ENCODE results near the gene RAVER2.

The RAVER2 gene

DNA sequence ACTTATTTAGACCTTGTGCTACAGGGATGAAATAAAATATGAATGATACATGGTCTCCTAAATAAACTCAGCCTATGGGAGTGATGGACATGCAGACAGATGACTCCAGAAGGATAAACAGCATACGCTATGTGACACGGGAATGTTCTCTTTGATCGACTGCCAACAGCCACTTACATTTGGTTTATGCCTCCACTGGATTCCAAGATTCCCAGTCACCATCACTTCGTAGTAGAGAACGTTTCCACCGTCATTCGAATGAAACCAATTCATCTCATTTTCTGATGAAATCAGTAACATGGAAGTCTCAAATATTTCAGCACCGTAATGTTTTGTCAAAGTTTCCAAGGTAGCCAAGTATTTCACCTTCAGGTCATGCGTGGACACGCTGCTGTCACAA is 121.8 kb downstream of the RAVER2 start:
- no peak overlapping the region for H3K4me3 ChIP-seq (ENCODE audit: insufficient read length, low read depth)
- H3K27me3 ChIP-seq (ENCODE audit: insufficient read depth, insufficient read length), result no peaks in the 10 kb centered on the region
- no peak overlapping the region for H3K9ac ChIP-seq (ENCODE audit: insufficient read length, low read depth)
- H3K4me1 ChIP-seq (ENCODE audit: insufficient read depth, insufficient read length), result peaks cover 3% of the 10 kb centered on the region
- TF ChIP-seq ZNF274 (IDR thresholded peaks at IDR 0.05; ENCODE audit: low read depth, low read length) (no peak), YY1 (IDR thresholded peaks at IDR 0.05; ENCODE audit: insufficient read depth, insufficient read length) (no peak), SUZ12 (IDR thresholded peaks at IDR 0.05; ENCODE audit: extremely low read depth, insufficient read depth, insufficient read length) (no peak)
- H3K9me3 ChIP-seq (ENCODE audit: insufficient read depth, low read length), result no peaks in the 10 kb centered on the region
- DNase-seq (ENCODE audit: low read depth, low spot score), result no peak
- peaks cover 58% of the 10 kb centered on the region for H3K36me3 ChIP-seq (ENCODE audit: insufficient read depth, insufficient read length, low read length)

DNA sequence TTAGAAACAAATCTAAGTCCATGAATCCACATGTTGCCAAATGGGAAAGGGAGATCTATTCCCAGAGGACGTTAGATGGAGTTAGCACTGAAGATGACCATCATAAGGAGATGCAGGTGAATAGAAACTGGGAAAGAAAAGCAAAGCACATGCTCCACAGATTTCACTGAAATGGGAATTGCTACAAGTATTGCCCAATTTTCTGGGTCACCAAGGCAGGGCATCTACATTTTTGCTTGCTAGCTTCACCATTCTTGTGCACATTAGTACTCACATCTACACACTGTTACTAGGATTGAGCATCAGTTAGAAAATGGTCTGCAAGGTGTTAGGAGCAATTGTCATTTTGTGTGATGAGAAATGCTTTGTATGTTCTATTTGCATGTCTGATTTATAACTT is 122.4 kb downstream of the RAVER2 start:
- Histone ChIP-seq H3K4me1 (ENCODE audit: insufficient read depth, insufficient read length) (no peaks in the 10 kb centered on the region), H3K36me3 (ENCODE audit: insufficient read depth, insufficient read length, low read length) (peaks cover 62% of the 10 kb centered on the region), H3K9ac (ENCODE audit: insufficient read length, low read depth) (no peak overlapping the region), H3K27me3 (ENCODE audit: insufficient read depth, insufficient read length) (no peaks in the 10 kb centered on the region), H3K4me3 (ENCODE audit: insufficient read length, low read depth) (no peak overlapping the region), H3K9me3 (ENCODE audit: insufficient read depth, low read length) (no peaks in the 10 kb centered on the region)
- DNase-seq (ENCODE audit: low read depth, low spot score), result no peak
- no peak for TF ChIP-seq YY1 (IDR thresholded peaks at IDR 0.05; ENCODE audit: insufficient read depth, insufficient read length)
- TF ChIP-seq SUZ12 (IDR thresholded peaks at IDR 0.05; ENCODE audit: extremely low read depth, insufficient read depth, insufficient read length), result no peak
- no peak for TF ChIP-seq ZNF274 (IDR thresholded peaks at IDR 0.05; ENCODE audit: low read depth, low read length)

DNA sequence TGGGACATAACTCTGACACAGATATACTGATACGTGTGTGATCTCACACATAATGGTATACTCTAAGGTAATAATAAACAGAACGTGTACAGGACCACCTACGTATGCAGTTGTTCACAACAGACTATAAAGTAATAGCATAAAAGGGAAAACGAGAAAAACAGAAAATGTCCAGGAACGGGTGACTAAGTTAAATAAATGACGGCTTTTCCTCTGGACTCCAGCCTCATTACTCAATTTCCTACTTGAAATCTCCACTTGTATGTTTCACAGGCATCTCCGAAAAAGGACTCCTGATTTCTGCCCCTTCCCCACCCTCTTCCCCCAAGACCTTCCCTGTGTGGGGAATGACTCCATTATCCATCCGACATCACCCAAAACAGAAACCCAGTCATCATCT is 126.4 kb downstream of the RAVER2 start:
- TF ChIP-seq YY1 (IDR thresholded peaks at IDR 0.05; ENCODE audit: insufficient read depth, insufficient read length) (no peak), SUZ12 (IDR thresholded peaks at IDR 0.05; ENCODE audit: extremely low read depth, insufficient read depth, insufficient read length) (no peak), ZNF274 (IDR thresholded peaks at IDR 0.05; ENCODE audit: low read depth, low read length) (no peak)
- Histone ChIP-seq H3K4me3 (ENCODE audit: insufficient read length, low read depth) (no peak overlapping the region), H3K4me1 (ENCODE audit: insufficient read depth, insufficient read length) (no peaks in the 10 kb centered on the region), H3K9me3 (ENCODE audit: insufficient read depth, low read length) (no peaks in the 10 kb centered on the region), H3K27me3 (ENCODE audit: insufficient read depth, insufficient read length) (no peaks in the 10 kb centered on the region), H3K9ac (ENCODE audit: insufficient read length, low read depth) (no peak overlapping the region), H3K36me3 (ENCODE audit: insufficient read depth, insufficient read length, low read length) (peaks cover 75% of the 10 kb centered on the region)
- DNase-seq (ENCODE audit: low read depth, low spot score), result no peak

DNA sequence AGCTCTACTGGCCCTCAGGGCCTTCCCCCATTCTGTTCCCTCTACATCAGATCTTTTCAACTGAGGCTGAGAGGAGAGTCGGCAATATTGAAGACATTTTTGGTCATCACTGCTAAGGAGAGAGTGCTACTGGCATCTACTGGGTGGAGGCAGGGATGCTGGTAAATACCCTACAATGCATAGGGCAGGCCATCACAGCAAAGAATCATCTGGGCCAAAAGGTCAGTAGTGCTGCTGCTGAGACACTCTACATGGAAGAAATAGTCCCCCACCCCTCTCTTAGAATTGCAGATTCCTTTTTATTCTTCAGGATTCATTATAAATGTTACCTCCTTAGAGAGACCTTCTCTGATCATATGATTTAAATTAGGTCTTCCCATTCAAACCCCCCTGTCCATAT is 127.2 kb downstream of the RAVER2 start:
- no peaks in the 10 kb centered on the region for H3K9me3 ChIP-seq (ENCODE audit: insufficient read depth, low read length)
- peaks cover 68% of the 10 kb centered on the region for H3K36me3 ChIP-seq (ENCODE audit: insufficient read depth, insufficient read length, low read length)
- no peak for DNase-seq (ENCODE audit: low read depth, low spot score)
- H3K4me1 ChIP-seq (ENCODE audit: insufficient read depth, insufficient read length), result no peaks in the 10 kb centered on the region
- H3K27me3 ChIP-seq (ENCODE audit: insufficient read depth, insufficient read length), result no peaks in the 10 kb centered on the region
- H3K4me3 ChIP-seq (ENCODE audit: insufficient read length, low read depth), result no peak overlapping the region
- TF ChIP-seq SUZ12 (IDR thresholded peaks at IDR 0.05; ENCODE audit: extremely low read depth, insufficient read depth, insufficient read length), result no peak
- TF ChIP-seq YY1 (IDR thresholded peaks at IDR 0.05; ENCODE audit: insufficient read depth, insufficient read length), result no peak
- TF ChIP-seq ZNF274 (IDR thresholded peaks at IDR 0.05; ENCODE audit: low read depth, low read length), result no peak
- H3K9ac ChIP-seq (ENCODE audit: insufficient read length, low read depth), result no peak overlapping the region

DNA sequence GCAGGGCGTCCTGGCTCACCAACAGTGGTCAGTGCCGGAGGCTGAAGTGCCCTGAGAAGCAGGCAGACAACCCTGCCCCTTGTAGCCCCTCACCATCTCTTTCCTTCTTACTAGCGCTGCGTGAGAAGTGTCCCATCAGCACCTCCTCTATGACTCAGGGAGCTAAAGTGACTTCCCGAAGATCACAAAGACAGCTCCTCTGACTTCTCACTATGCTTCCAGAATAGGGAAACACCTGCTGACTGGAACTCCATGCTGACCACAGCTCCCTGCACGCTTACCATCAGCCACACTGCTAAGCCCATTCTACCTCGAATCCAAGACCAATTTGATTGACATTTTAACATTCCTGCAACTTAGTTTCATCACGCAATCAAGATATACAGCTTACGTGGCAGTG is 128.7 kb downstream of the RAVER2 start:
- no peak overlapping the region for H3K4me3 ChIP-seq (ENCODE audit: insufficient read length, low read depth)
- no peaks in the 10 kb centered on the region for H3K9me3 ChIP-seq (ENCODE audit: insufficient read depth, low read length)
- no peak overlapping the region for H3K9ac ChIP-seq (ENCODE audit: insufficient read length, low read depth)
- no peak for DNase-seq (ENCODE audit: low read depth, low spot score)
- H3K27me3 ChIP-seq (ENCODE audit: insufficient read depth, insufficient read length), result no peaks in the 10 kb centered on the region
- no peaks in the 10 kb centered on the region for H3K4me1 ChIP-seq (ENCODE audit: insufficient read depth, insufficient read length)
- peaks cover 70% of the 10 kb centered on the region for H3K36me3 ChIP-seq (ENCODE audit: insufficient read depth, insufficient read length, low read length)
- TF ChIP-seq ZNF274 (IDR thresholded peaks at IDR 0.05; ENCODE audit: low read depth, low read length) (no peak), YY1 (IDR thresholded peaks at IDR 0.05; ENCODE audit: insufficient read depth, insufficient read length) (no peak), SUZ12 (IDR thresholded peaks at IDR 0.05; ENCODE audit: extremely low read depth, insufficient read depth, insufficient read length) (no peak)

DNA sequence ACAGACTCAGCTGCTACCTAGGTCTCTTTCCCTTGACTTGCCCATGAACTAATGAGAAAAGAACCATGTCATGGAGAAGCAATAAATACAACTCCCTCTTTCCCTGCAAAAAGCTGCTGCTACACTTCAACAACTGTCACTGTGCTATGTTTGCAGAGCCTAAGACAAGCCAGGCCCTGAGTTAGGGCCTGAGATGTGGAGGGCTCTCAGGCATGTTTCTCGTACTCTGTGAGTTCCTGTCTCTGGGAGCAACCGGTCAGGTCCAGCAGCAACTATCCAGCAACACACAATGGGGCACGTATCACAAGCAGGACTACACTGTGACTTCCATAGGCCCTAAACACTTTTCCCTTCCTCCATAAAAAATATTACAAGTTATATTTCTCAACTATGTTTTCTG is 129.8 kb downstream of the RAVER2 start:
- no peak for DNase-seq (ENCODE audit: low read depth, low spot score)
- Histone ChIP-seq H3K27me3 (ENCODE audit: insufficient read depth, insufficient read length) (no peaks in the 10 kb centered on the region), H3K36me3 (ENCODE audit: insufficient read depth, insufficient read length, low read length) (peaks cover 65% of the 10 kb centered on the region), H3K4me1 (ENCODE audit: insufficient read depth, insufficient read length) (no peaks in the 10 kb centered on the region), H3K9ac (ENCODE audit: insufficient read length, low read depth) (no peak overlapping the region), H3K9me3 (ENCODE audit: insufficient read depth, low read length) (no peaks in the 10 kb centered on the region), H3K4me3 (ENCODE audit: insufficient read length, low read depth) (no peak overlapping the region)
- TF ChIP-seq ZNF274 (IDR thresholded peaks at IDR 0.05; ENCODE audit: low read depth, low read length), result no peak
- TF ChIP-seq SUZ12 (IDR thresholded peaks at IDR 0.05; ENCODE audit: extremely low read depth, insufficient read depth, insufficient read length), result no peak
- TF ChIP-seq YY1 (IDR thresholded peaks at IDR 0.05; ENCODE audit: insufficient read depth, insufficient read length), result no peak

DNA sequence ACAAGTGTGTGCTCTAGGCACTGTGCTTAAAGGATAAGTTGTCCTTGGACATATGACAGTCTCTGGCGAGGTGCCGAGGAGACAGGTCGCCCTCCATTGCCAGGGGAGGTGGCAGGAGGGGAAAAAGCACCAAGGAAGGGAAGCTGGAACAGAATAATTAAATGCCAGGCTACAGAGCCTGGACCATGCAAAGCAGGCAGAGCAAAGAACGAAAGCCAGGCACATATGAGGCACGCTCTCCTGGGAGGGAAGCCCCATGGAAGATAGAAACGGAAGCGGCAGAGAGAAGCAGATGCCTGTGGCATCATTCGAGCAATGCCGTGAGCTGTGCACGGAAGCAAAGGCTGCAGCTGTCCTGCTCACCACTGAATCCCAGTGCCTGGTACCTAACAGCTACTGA is 130.2 kb downstream of the RAVER2 start:
- Histone ChIP-seq H3K9ac (ENCODE audit: insufficient read length, low read depth) (no peak overlapping the region), H3K4me1 (ENCODE audit: insufficient read depth, insufficient read length) (no peaks in the 10 kb centered on the region), H3K4me3 (ENCODE audit: insufficient read length, low read depth) (no peak overlapping the region), H3K9me3 (ENCODE audit: insufficient read depth, low read length) (no peaks in the 10 kb centered on the region), H3K27me3 (ENCODE audit: insufficient read depth, insufficient read length) (no peaks in the 10 kb centered on the region), H3K36me3 (ENCODE audit: insufficient read depth, insufficient read length, low read length) (peaks cover 61% of the 10 kb centered on the region)
- DNase-seq (ENCODE audit: low read depth, low spot score), result no peak
- TF ChIP-seq SUZ12 (IDR thresholded peaks at IDR 0.05; ENCODE audit: extremely low read depth, insufficient read depth, insufficient read length) (no peak), YY1 (IDR thresholded peaks at IDR 0.05; ENCODE audit: insufficient read depth, insufficient read length) (no peak), ZNF274 (IDR thresholded peaks at IDR 0.05; ENCODE audit: low read depth, low read length) (no peak)

DNA sequence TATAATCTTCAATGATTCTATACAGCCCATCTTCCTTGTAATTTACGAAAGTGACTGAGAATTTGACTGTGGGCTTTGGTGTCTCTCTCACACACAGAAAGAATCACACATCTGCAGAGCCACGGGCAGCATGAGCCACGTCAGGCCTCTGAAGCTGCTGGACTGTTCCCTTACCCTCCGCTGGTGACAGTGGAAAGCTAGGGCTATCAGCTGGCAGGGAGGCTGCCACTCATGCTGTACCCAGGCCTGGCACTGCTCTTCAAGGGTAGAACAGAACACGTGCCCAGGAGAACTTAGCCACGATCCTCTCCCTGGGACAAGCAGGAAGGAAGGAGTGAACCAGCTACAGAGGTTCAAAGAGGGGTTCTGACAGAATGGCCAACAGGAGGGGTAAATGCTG is 130.7 kb downstream of the RAVER2 start:
- no peaks in the 10 kb centered on the region for H3K9me3 ChIP-seq (ENCODE audit: insufficient read depth, low read length)
- H3K4me1 ChIP-seq (ENCODE audit: insufficient read depth, insufficient read length), result no peaks in the 10 kb centered on the region
- H3K9ac ChIP-seq (ENCODE audit: insufficient read length, low read depth), result no peak overlapping the region
- peaks cover 57% of the 10 kb centered on the region for H3K36me3 ChIP-seq (ENCODE audit: insufficient read depth, insufficient read length, low read length)
- no peak for DNase-seq (ENCODE audit: low read depth, low spot score)
- H3K27me3 ChIP-seq (ENCODE audit: insufficient read depth, insufficient read length), result no peaks in the 10 kb centered on the region
- TF ChIP-seq YY1 (IDR thresholded peaks at IDR 0.05; ENCODE audit: insufficient read depth, insufficient read length) (no peak), ZNF274 (IDR thresholded peaks at IDR 0.05; ENCODE audit: low read depth, low read length) (no peak), SUZ12 (IDR thresholded peaks at IDR 0.05; ENCODE audit: extremely low read depth, insufficient read depth, insufficient read length) (no peak)
- H3K4me3 ChIP-seq (ENCODE audit: insufficient read length, low read depth), result no peak overlapping the region
